ENCODE results near the gene CDC14B. TPM values are rescaled to one million over a fixed set of nuclear protein-coding genes. Genes with fewer than 3 reads are reported as not detected.

Gene CDC14B
- total RNA-seq, 1 experiment from 2014 or later = 57.1 TPM

DNA sequence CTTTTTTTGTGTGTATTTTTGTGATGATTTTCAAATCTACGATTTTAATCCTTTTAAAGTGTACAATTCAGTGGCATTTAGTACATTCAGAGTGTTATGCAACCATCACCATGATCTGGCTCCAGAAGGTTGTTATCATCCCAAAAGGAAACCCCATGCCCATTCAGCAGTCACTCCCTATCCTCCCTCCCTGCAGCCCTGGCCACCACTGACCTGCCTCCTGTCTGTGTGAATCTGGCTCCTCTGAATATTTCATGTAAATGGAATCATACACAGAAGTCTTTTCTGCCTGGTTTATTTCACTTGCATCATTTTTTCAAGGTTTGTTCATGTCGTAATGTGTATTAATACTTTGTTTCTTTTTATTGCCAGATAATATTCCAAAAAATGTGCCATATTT is 137.2 kb downstream of the CDC14B start (continued):
- TF ChIP-seq ETV6 (CRISPR knock-in tag; IDR thresholded peaks at IDR 0.05) (no peak), TEAD4 (CRISPR knock-in tag; IDR thresholded peaks at IDR 0.05) (no peak), TP53 (CRISPR knock-in tag; IDR thresholded peaks at IDR 0.05) (no peak), SP1 (CRISPR knock-in tag; conservative IDR thresholded peaks at IDR 0.05) (no peak), KAT7 (CRISPR knock-in tag; IDR thresholded peaks at IDR 0.05; ENCODE audit: borderline replicate concordance) (no peak)
- TF ChIP-seq, protein P1, sequence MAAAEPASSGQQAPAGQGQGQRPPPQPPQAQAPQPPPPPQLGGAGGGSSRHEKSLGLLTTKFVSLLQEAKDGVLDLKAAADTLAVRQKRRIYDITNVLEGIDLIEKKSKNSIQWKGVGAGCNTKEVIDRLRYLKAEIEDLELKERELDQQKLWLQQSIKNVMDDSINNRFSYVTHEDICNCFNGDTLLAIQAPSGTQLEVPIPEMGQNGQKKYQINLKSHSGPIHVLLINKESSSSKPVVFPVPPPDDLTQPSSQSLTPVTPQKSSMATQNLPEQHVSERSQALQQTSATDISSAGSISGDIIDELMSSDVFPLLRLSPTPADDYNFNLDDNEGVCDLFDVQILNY (CRISPR knock-in tag; IDR thresholded peaks at IDR 0.05) = no peak
- TF ChIP-seq, protein P2, sequence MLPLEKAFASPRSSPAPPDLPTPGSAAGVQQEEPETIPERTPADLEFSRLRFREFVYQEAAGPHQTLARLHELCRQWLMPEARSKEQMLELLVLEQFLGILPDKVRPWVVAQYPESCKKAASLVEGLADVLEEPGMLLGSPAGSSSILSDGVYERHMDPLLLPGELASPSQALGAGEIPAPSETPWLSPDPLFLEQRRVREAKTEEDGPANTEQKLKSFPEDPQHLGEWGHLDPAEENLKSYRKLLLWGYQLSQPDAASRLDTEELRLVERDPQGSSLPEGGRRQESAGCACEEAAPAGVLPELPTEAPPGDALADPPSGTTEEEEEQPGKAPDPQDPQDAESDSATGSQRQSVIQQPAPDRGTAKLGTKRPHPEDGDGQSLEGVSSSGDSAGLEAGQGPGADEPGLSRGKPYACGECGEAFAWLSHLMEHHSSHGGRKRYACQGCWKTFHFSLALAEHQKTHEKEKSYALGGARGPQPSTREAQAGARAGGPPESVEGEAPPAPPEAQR (CRISPR knock-in tag; IDR thresholded peaks at IDR 0.05) = no peak
- TF ChIP-seq, protein P3, sequence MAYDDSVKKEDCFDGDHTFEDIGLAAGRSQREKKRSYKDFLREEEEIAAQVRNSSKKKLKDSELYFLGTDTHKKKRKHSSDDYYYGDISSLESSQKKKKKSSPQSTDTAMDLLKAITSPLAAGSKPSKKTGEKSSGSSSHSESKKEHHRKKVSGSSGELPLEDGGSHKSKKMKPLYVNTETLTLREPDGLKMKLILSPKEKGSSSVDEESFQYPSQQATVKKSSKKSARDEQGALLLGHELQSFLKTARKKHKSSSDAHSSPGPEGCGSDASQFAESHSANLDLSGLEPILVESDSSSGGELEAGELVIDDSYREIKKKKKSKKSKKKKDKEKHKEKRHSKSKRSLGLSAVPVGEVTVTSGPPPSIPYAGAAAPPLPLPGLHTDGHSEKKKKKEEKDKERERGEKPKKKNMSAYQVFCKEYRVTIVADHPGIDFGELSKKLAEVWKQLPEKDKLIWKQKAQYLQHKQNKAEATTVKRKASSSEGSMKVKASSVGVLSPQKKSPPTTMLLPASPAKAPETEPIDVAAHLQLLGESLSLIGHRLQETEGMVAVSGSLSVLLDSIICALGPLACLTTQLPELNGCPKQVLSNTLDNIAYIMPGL (CRISPR knock-in tag; IDR thresholded peaks at IDR 0.05) = no peak

DNA sequence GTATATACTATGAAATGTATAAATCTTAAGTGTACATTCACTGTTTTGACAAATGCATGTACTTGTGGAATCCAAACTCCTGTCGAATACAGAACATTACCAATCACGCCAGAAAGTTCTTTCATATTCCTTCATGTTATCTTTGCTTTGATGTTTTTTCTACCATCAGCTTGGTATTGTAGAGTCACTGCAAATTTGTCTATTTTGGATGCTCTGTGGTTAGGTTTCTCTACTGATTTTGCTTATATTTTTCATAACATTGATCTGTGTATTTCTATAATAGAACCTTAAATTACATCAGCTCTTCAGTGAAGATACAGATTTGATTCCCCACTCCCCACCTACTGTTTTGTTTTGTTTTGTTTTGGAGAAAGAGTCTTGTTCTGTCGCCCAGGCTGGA is 138.9 kb downstream of the CDC14B start:
- Mint-ChIP-seq H3K4me1 (no peaks in the 10 kb centered on the region), H3K27ac (no peak overlapping the region), H3K27me3 (ENCODE audit: low read depth) (no peaks in the 10 kb centered on the region), H3K36me3 (peaks cover 20% of the 10 kb centered on the region), H3K9me3 (no peaks in the 10 kb centered on the region), H3K4me3 (no peak overlapping the region)
- POLR2A ChIA-PET = no interaction called here
- TF ChIP-seq, protein P4, sequence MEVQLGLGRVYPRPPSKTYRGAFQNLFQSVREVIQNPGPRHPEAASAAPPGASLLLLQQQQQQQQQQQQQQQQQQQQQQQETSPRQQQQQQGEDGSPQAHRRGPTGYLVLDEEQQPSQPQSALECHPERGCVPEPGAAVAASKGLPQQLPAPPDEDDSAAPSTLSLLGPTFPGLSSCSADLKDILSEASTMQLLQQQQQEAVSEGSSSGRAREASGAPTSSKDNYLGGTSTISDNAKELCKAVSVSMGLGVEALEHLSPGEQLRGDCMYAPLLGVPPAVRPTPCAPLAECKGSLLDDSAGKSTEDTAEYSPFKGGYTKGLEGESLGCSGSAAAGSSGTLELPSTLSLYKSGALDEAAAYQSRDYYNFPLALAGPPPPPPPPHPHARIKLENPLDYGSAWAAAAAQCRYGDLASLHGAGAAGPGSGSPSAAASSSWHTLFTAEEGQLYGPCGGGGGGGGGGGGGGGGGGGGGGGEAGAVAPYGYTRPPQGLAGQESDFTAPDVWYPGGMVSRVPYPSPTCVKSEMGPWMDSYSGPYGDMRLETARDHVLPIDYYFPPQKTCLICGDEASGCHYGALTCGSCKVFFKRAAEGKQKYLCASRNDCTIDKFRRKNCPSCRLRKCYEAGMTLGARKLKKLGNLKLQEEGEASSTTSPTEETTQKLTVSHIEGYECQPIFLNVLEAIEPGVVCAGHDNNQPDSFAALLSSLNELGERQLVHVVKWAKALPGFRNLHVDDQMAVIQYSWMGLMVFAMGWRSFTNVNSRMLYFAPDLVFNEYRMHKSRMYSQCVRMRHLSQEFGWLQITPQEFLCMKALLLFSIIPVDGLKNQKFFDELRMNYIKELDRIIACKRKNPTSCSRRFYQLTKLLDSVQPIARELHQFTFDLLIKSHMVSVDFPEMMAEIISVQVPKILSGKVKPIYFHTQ (CRISPR knock-in tag; IDR thresholded peaks at IDR 0.05) = no peak
- TF ChIP-seq, protein P5, sequence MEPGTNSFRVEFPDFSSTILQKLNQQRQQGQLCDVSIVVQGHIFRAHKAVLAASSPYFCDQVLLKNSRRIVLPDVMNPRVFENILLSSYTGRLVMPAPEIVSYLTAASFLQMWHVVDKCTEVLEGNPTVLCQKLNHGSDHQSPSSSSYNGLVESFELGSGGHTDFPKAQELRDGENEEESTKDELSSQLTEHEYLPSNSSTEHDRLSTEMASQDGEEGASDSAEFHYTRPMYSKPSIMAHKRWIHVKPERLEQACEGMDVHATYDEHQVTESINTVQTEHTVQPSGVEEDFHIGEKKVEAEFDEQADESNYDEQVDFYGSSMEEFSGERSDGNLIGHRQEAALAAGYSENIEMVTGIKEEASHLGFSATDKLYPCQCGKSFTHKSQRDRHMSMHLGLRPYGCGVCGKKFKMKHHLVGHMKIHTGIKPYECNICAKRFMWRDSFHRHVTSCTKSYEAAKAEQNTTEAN (CRISPR knock-in tag; IDR thresholded peaks at IDR 0.05) = no peak
- TF ChIP-seq SP1 (CRISPR knock-in tag; conservative IDR thresholded peaks at IDR 0.05) (no peak), GTF2I (CRISPR knock-in tag; conservative IDR thresholded peaks at IDR 0.05) (no peak), ZNF138 (CRISPR knock-in tag; conservative IDR thresholded peaks at IDR 0.05) (no peak), TCF7 (CRISPR knock-in tag; IDR thresholded peaks at IDR 0.05; ENCODE audit: low read depth) (no peak), JAZF1 (CRISPR knock-in tag; IDR thresholded peaks at IDR 0.05) (no peak), TEAD4 (CRISPR knock-in tag; IDR thresholded peaks at IDR 0.05) (no peak), FOXK1 (CRISPR knock-in tag; IDR thresholded peaks at IDR 0.05) (no peak)
- TF ChIP-seq, protein P6, sequence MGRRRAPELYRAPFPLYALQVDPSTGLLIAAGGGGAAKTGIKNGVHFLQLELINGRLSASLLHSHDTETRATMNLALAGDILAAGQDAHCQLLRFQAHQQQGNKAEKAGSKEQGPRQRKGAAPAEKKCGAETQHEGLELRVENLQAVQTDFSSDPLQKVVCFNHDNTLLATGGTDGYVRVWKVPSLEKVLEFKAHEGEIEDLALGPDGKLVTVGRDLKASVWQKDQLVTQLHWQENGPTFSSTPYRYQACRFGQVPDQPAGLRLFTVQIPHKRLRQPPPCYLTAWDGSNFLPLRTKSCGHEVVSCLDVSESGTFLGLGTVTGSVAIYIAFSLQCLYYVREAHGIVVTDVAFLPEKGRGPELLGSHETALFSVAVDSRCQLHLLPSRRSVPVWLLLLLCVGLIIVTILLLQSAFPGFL (CRISPR knock-in tag; IDR thresholded peaks at IDR 0.05; ENCODE audit: borderline replicate concordance) = no peak
- TF ChIP-seq, protein P7, sequence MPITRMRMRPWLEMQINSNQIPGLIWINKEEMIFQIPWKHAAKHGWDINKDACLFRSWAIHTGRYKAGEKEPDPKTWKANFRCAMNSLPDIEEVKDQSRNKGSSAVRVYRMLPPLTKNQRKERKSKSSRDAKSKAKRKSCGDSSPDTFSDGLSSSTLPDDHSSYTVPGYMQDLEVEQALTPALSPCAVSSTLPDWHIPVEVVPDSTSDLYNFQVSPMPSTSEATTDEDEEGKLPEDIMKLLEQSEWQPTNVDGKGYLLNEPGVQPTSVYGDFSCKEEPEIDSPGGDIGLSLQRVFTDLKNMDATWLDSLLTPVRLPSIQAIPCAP (CRISPR knock-in tag; IDR thresholded peaks at IDR 0.05) = no peak
- TF ChIP-seq, protein P8, sequence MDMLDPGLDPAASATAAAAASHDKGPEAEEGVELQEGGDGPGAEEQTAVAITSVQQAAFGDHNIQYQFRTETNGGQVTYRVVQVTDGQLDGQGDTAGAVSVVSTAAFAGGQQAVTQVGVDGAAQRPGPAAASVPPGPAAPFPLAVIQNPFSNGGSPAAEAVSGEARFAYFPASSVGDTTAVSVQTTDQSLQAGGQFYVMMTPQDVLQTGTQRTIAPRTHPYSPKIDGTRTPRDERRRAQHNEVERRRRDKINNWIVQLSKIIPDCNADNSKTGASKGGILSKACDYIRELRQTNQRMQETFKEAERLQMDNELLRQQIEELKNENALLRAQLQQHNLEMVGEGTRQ (CRISPR knock-in tag; IDR thresholded peaks at IDR 0.05) = no peak
- TF ChIP-seq, protein P9, sequence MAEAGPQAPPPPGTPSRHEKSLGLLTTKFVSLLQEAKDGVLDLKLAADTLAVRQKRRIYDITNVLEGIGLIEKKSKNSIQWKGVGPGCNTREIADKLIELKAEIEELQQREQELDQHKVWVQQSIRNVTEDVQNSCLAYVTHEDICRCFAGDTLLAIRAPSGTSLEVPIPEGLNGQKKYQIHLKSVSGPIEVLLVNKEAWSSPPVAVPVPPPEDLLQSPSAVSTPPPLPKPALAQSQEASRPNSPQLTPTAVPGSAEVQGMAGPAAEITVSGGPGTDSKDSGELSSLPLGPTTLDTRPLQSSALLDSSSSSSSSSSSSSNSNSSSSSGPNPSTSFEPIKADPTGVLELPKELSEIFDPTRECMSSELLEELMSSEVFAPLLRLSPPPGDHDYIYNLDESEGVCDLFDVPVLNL (CRISPR knock-in tag; IDR thresholded peaks at IDR 0.05; ENCODE audit: borderline replicate concordance, low read depth) = no peak
- TF ChIP-seq, protein P10, sequence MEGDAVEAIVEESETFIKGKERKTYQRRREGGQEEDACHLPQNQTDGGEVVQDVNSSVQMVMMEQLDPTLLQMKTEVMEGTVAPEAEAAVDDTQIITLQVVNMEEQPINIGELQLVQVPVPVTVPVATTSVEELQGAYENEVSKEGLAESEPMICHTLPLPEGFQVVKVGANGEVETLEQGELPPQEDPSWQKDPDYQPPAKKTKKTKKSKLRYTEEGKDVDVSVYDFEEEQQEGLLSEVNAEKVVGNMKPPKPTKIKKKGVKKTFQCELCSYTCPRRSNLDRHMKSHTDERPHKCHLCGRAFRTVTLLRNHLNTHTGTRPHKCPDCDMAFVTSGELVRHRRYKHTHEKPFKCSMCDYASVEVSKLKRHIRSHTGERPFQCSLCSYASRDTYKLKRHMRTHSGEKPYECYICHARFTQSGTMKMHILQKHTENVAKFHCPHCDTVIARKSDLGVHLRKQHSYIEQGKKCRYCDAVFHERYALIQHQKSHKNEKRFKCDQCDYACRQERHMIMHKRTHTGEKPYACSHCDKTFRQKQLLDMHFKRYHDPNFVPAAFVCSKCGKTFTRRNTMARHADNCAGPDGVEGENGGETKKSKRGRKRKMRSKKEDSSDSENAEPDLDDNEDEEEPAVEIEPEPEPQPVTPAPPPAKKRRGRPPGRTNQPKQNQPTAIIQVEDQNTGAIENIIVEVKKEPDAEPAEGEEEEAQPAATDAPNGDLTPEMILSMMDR (IDR thresholded peaks at IDR 0.05) = no peak
- no peak for DNase-seq (ENCODE audit: low spot score)
- ATAC-seq = no peak
- CTCF ChIA-PET = interaction anchor here (1.7 kb wide), 1 partner anchor 39 kb away, joined by 4 read pairs; no protein-coding TSS in a partner anchor
